ENCODE data around the gene MCRS1. TPM values are rescaled to one million over a fixed set of nuclear protein-coding genes. Genes with fewer than 3 reads are reported as not detected.

Gene MCRS1
- total and polyA plus RNA-seq, 3 experiments from 2014 or later = 61.6 to 96.5 (median 89.1) TPM

GRCh38 chr12:49563951-49564685, 3.8 kb downstream of the MCRS1 start:
- ChIA-PET POLR2A (interaction anchor here (0.5 to 1.6 kb wide), 3 partner anchors 19 to 141 kb away, joined by 3 to 6 read pairs (median 6); partner anchors contain the start of gene KCNH3), CTCF (interaction anchor here (1.2 to 2.2 kb wide), 2 partner anchors 10 to 206 kb away, joined by 3 to 12 read pairs; no protein-coding TSS in a partner anchor)
- DNase-seq = no peak
- Mint-ChIP-seq H3K27me3 (no peaks in the 10 kb centered on the region), H3K36me3 (peaks cover 3 to 78% (median 13%) of the 10 kb centered on the region in 3 donors), H3K4me3 (peak overlapping the region in 2 of 7 donors; percentile 8 to 45), H3K27ac (peak overlapping the region in 3 of 8 donors; percentile 23 to 78 (median 24)), H3K4me1 (peaks cover 49 to 60% (median 53%) of the 10 kb centered on the region in 3 donors), H3K9me3 (no peaks in the 10 kb centered on the region)
- Histone ChIP-seq H3K9me3 (ENCODE audit: low read length) (no peaks in the 10 kb centered on the region), H3K4me3 (ENCODE audit: low read length) (no peak overlapping the region), H3K4me1 (ENCODE audit: insufficient read depth, low read length) (peaks cover 41% of the 10 kb centered on the region), H3K27ac (ENCODE audit: low read depth, low read length) (no peak overlapping the region), H3K27me3 (ENCODE audit: insufficient read depth, low read length, poor library complexity, severe bottlenecking) (no peaks in the 10 kb centered on the region), H3K36me3 (ENCODE audit: insufficient read depth, low read length) (peaks cover 54% of the 10 kb centered on the region)

GRCh38 chr12:49562831-49563230, 5.1 kb downstream of the MCRS1 start:
- no peak for DNase-seq
- H3K27ac ChIP-seq (ENCODE audit: low read depth, low read length) = no peak overlapping the region
- Mint-ChIP-seq H3K4me1 (peaks cover 39 to 48% (median 40%) of the 10 kb centered on the region in 3 donors), H3K9me3 (no peaks in the 10 kb centered on the region), H3K27me3 (no peaks in the 10 kb centered on the region), H3K27ac (no peak overlapping the region), H3K4me3 (peak overlapping the region in 1 of 7 donors; percentile 67), H3K36me3 (peaks cover 3 to 79% (median 14%) of the 10 kb centered on the region in 3 donors)
- no peaks in the 10 kb centered on the region for H3K9me3 ChIP-seq (ENCODE audit: low read length)
- H3K4me1 ChIP-seq (ENCODE audit: insufficient read depth, low read length) = peaks cover 36% of the 10 kb centered on the region
- H3K36me3 ChIP-seq (ENCODE audit: insufficient read depth, low read length) = peaks cover 57% of the 10 kb centered on the region
- POLR2A ChIA-PET = interaction anchor here (0.9 kb wide), 1 partner anchor 17 kb away, joined by 6 read pairs; no protein-coding TSS in a partner anchor
- H3K27me3 ChIP-seq (ENCODE audit: insufficient read depth, low read length, poor library complexity, severe bottlenecking) = no peaks in the 10 kb centered on the region
- CTCF ChIA-PET = interaction anchor here (1.0 to 2.4 kb wide), 4 partner anchors 9 to 178 kb away, joined by 3 to 12 read pairs (median 4); partner anchors contain the start of gene TMBIM6
- H3K4me3 ChIP-seq (ENCODE audit: low read length) = no peak overlapping the region

- Histone ChIP-seq H3K36me3 (ENCODE audit: insufficient read depth, low read length) (peaks cover 57% of the 10 kb centered on the region), H3K4me3 (ENCODE audit: low read length) (no peak overlapping the region), H3K9me3 (ENCODE audit: low read length) (no peaks in the 10 kb centered on the region), H3K4me1 (ENCODE audit: insufficient read depth, low read length) (peaks cover 34% of the 10 kb centered on the region), H3K27ac (ENCODE audit: low read depth, low read length) (no peak overlapping the region), H3K27me3 (ENCODE audit: insufficient read depth, low read length, poor library complexity, severe bottlenecking) (no peaks in the 10 kb centered on the region)
- no peak for DNase-seq
- ChIA-PET CTCF (interaction anchor here (1.0 to 2.4 kb wide), 3 partner anchors 18 to 179 kb away, joined by 3 to 6 read pairs (median 3); partner anchors contain the start of gene TMBIM6), POLR2A (no interaction called here)
- H3K36me3 Mint-ChIP-seq = peaks cover 3 to 76% (median 14%) of the 10 kb centered on the region in 3 donors
- H3K9me3 Mint-ChIP-seq = no peaks in the 10 kb centered on the region
- H3K4me3 Mint-ChIP-seq = peak overlapping the region in 1 of 7 donors; percentile 67
- peak overlapping the region in 3 of 8 donors; percentile 26 to 81 (median 73) for H3K27ac Mint-ChIP-seq
- peaks cover 34 to 42% (median 35%) of the 10 kb centered on the region in 3 donors for H3K4me1 Mint-ChIP-seq
- H3K27me3 Mint-ChIP-seq = no peaks in the 10 kb centered on the region
Observed at GRCh38 chr12:49562233-49562632, 5.7 kb downstream of the MCRS1 start.

GRCh38 chr12:49560695-49561094, 7.2 kb downstream of the MCRS1 start:
- Mint-ChIP-seq H3K36me3 (peaks cover 3 to 86% (median 14%) of the 10 kb centered on the region in 3 donors), H3K9me3 (no peaks in the 10 kb centered on the region), H3K27ac (no peak overlapping the region), H3K4me3 (no peak overlapping the region), H3K27me3 (no peaks in the 10 kb centered on the region), H3K4me1 (peaks cover 26 to 29% (median 28%) of the 10 kb centered on the region in 3 donors)
- Histone ChIP-seq H3K27ac (ENCODE audit: low read depth, low read length) (no peak overlapping the region), H3K4me3 (ENCODE audit: low read length) (no peak overlapping the region), H3K4me1 (ENCODE audit: insufficient read depth, low read length) (peaks cover 18% of the 10 kb centered on the region), H3K27me3 (ENCODE audit: insufficient read depth, low read length, poor library complexity, severe bottlenecking) (no peaks in the 10 kb centered on the region), H3K36me3 (ENCODE audit: insufficient read depth, low read length) (peaks cover 57% of the 10 kb centered on the region), H3K9me3 (ENCODE audit: low read length) (no peaks in the 10 kb centered on the region)
- CTCF ChIA-PET = interaction anchor here (0.9 to 2.4 kb wide), 2 partner anchors 16 to 19 kb away, joined by 3 to 6 read pairs; no protein-coding TSS in a partner anchor
- POLR2A ChIA-PET = no interaction called here
- DNase-seq = no peak

- Histone ChIP-seq H3K4me1 (ENCODE audit: insufficient read depth, low read length) (peaks cover 3% of the 10 kb centered on the region), H3K27me3 (ENCODE audit: insufficient read depth, low read length, poor library complexity, severe bottlenecking) (no peaks in the 10 kb centered on the region), H3K9me3 (ENCODE audit: low read length) (no peaks in the 10 kb centered on the region), H3K27ac (ENCODE audit: low read depth, low read length) (no peak overlapping the region), H3K4me3 (ENCODE audit: low read length) (no peak overlapping the region), H3K36me3 (ENCODE audit: insufficient read depth, low read length) (peaks cover 52% of the 10 kb centered on the region)
- POLR2A ChIA-PET = interaction anchor here (1.2 kb wide), 1 partner anchor 20 kb away, joined by 3 read pairs; the partner anchor contains the start of gene KCNH3
- Mint-ChIP-seq H3K27ac (no peak overlapping the region), H3K4me3 (no peak overlapping the region), H3K36me3 (peaks cover 3 to 72% (median 14%) of the 10 kb centered on the region in 3 donors), H3K4me1 (peaks cover 12 to 14% (median 14%) of the 10 kb centered on the region in 3 donors), H3K9me3 (no peaks in the 10 kb centered on the region), H3K27me3 (no peaks in the 10 kb centered on the region)
- CTCF ChIA-PET = no interaction called here
- DNase-seq = no peak
Observed at GRCh38 chr12:49559011-49559675, 8.8 kb downstream of the MCRS1 start.

GRCh38 chr12:49558526-49558925, 9.4 kb downstream of the MCRS1 start:
- DNase-seq = no peak
- Histone ChIP-seq H3K36me3 (ENCODE audit: insufficient read depth, low read length) (peaks cover 46% of the 10 kb centered on the region), H3K9me3 (ENCODE audit: low read length) (no peaks in the 10 kb centered on the region), H3K27me3 (ENCODE audit: insufficient read depth, low read length, poor library complexity, severe bottlenecking) (no peaks in the 10 kb centered on the region), H3K27ac (ENCODE audit: low read depth, low read length) (no peak overlapping the region), H3K4me1 (ENCODE audit: insufficient read depth, low read length) (peaks cover 3% of the 10 kb centered on the region), H3K4me3 (ENCODE audit: low read length) (no peak overlapping the region)
- Mint-ChIP-seq H3K27ac (peak overlapping the region in 1 of 8 donors; percentile 78), H3K9me3 (no peaks in the 10 kb centered on the region), H3K4me3 (no peak overlapping the region), H3K27me3 (no peaks in the 10 kb centered on the region), H3K4me1 (peaks cover 9 to 11% (median 11%) of the 10 kb centered on the region in 3 donors), H3K36me3 (peaks cover 3 to 66% (median 14%) of the 10 kb centered on the region in 3 donors)
- CTCF ChIA-PET = no interaction called here
- POLR2A ChIA-PET = interaction anchor here (1.2 kb wide), 1 partner anchor 20 kb away, joined by 3 read pairs; the partner anchor contains the start of gene KCNH3

- no peaks in the 10 kb centered on the region for H3K9me3 ChIP-seq (ENCODE audit: low read length)
- peaks cover 39% of the 10 kb centered on the region for H3K36me3 ChIP-seq (ENCODE audit: insufficient read depth, low read length)
- Mint-ChIP-seq H3K27ac (no peak overlapping the region), H3K9me3 (no peaks in the 10 kb centered on the region), H3K36me3 (peaks cover 3 to 59% (median 14%) of the 10 kb centered on the region in 3 donors), H3K4me1 (peaks cover 11 to 14% (median 13%) of the 10 kb centered on the region in 3 donors), H3K4me3 (no peak overlapping the region), H3K27me3 (no peaks in the 10 kb centered on the region)
- POLR2A ChIA-PET = interaction anchor here (1.2 kb wide), 1 partner anchor 19 kb away, joined by 3 read pairs; the partner anchor contains the start of gene KCNH3
- no peaks in the 10 kb centered on the region for H3K27me3 ChIP-seq (ENCODE audit: insufficient read depth, low read length, poor library complexity, severe bottlenecking)
- H3K27ac ChIP-seq (ENCODE audit: low read depth, low read length) = no peak overlapping the region
- CTCF ChIA-PET = no interaction called here
- H3K4me1 ChIP-seq (ENCODE audit: insufficient read depth, low read length) = peaks cover 5% of the 10 kb centered on the region
- DNase-seq = no peak
- no peak overlapping the region for H3K4me3 ChIP-seq (ENCODE audit: low read length)
Observed at GRCh38 chr12:49557917-49558215, 10.1 kb downstream of the MCRS1 start.
